Pulmonary artery endothelial cell (primary cell): ENCODE results near the gene BEST3. TPM values are rescaled to one million over a fixed set of nuclear protein-coding genes. Genes with fewer than 3 reads are reported as not detected.

Experiments
- DNase-seq: peaks from one replicate; pipeline ENCODE4 v3.0.0-alpha.2; 2011; ENCODE audit warnings: low read depth, low spot score
- total RNA-seq: library from RNA; depleted of rRNA; stranded (reverse); fragments of >200 nt; gene quantifications from 2 replicates; pipeline ENCODE4 v1.2.3, GENCODE V29; 2014

The BEST3 gene
- total RNA-seq: 0.04 and 0.07 TPM in 2 replicates

- DNase-seq: no peak
Measured at GRCh38 chr12:69698769-69699540, at the start of gene BEST3. Gene BEST3, minus strand, starts transcription at chr12:69699303. Its CDS starts 1,505 bp downstream, at chr12:69697798.

GRCh38 chr12:69744109-69744508 lies 45.0 kb upstream of the BEST3 start:
- no peak for DNase-seq

- DNase-seq: no peak
Measured at GRCh38 chr12:69739287-69740191, 40.4 kb upstream of the BEST3 start.

GRCh38 chr12:69738351-69739286 lies 39.5 kb upstream of the BEST3 start, which contains the start of gene RAB3IP:
Gene RAB3IP, plus strand, starts transcription at chr12:69738860. Its CDS starts 16,549 bp downstream, at chr12:69755409.
- DNase-seq: peak; percentile 29

- DNase-seq: no peak
Measured at GRCh38 chr12:69733638-69734037, 34.5 kb upstream of the BEST3 start.

GRCh38 chr12:69732088-69732487 lies 33.0 kb upstream of the BEST3 start:
- no peak for DNase-seq

- DNase-seq: no peak
Measured at GRCh38 chr12:69726922-69727321, 27.8 kb upstream of the BEST3 start.

- no peak for DNase-seq
Measured at GRCh38 chr12:69720750-69721149, 21.6 kb upstream of the BEST3 start.

GRCh38 chr12:69719336-69720316 lies 20.5 kb upstream of the BEST3 start:
- DNase-seq: no peak

- DNase-seq: no peak
Measured at GRCh38 chr12:69714542-69714941, 15.4 kb upstream of the BEST3 start.

GRCh38 chr12:69712826-69713225 lies 13.7 kb upstream of the BEST3 start:
- DNase-seq: no peak

GRCh38 chr12:69708649-69709048 lies 9.5 kb upstream of the BEST3 start:
- no peak for DNase-seq

GRCh38 chr12:69704357-69704756 lies 5.3 kb upstream of the BEST3 start:
- no peak for DNase-seq

- no peak for DNase-seq
Measured at GRCh38 chr12:69703146-69703642, 4.1 kb upstream of the BEST3 start.

GRCh38 chr12:69701826-69702225 lies 2.7 kb upstream of the BEST3 start:
- no peak for DNase-seq

GRCh38 chr12:69698054-69698453 lies 1.0 kb downstream of the BEST3 start:
- no peak for DNase-seq

- no peak for DNase-seq
Measured at GRCh38 chr12:69694123-69694522, 5.0 kb downstream of the BEST3 start.

GRCh38 chr12:69689638-69690037 lies 9.5 kb downstream of the BEST3 start:
- DNase-seq: no peak

GRCh38 chr12:69688471-69689427 lies 10.4 kb downstream of the BEST3 start:
- peak; percentile 91 for DNase-seq
